Upper lobe of left lung (tissue), 4 donors: ENCODE data around the gene SWT1.

Experiments used
- CTCF ChIP-seq, 6 experiments: fragments of 450-650 bp in 4 of 6; fragments of 200-600 bp in 2 of 6; sonication (generic) in 2 of 6; IDR thresholded peaks; one replicate each; pipeline ENCODE4 v1.5.1; 2016 to 2019; ENCODE audit warnings: antibody characterized with exemption in 6 of 6
- POLR2A ChIP-seq, 4 donors: fragments of 450-650 bp; IDR thresholded peaks; one replicate each; pipeline ENCODE4 v1.5.1; 2016 to 2017; ENCODE audit warnings: antibody characterized with exemption in 4 of 4, mild to moderate bottlenecking in 2 of 4

DNA sequence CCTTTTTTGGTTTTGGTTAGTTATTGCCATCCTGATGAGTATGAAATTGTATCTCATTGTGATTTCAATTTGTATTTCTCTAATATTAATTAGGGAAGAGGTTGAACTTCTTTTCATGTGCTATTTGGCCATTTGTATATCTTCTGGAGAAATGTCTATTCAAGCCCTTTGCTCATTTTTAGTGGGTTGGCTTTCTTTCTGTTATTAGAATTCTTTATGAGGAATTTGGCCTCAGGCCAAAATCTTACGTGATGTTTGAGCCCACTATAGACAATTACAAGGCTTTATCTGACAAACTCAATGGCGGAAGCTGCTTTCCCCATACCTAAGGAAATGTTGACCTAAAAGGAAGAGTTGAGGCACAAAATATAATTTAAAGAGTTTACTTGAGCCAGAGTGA is 127.1 kb downstream of the SWT1 start:
- TF ChIP-seq CTCF (IDR thresholded peaks at IDR 0.05) (no peak), POLR2A (IDR thresholded peaks at IDR 0.05) (no peak)
